Duodenal mucosa (tissue), 2 donors: ENCODE data around the gene PRODH.
"Not testable (repeated sequence)": the region's sequence is repeated elsewhere in the genome, so short reads cannot be mapped to it uniquely, and the experiment has no call there.

Experiments
- H3K27ac ChIP-seq: one replicate; pipeline ENCODE4 v1.7.0; 2013; ENCODE audit warnings: low read depth, low read length
- H3K27me3 ChIP-seq, 2 donors: one replicate each; pipeline ENCODE4 v1.7.0; 2013; ENCODE audit warnings: low read length in 2 of 2, control low read depth in 1 of 2; ENCODE audit not compliant: insufficient read depth in 2 of 2, control insufficient read depth in 1 of 2
- H3K36me3 ChIP-seq, 2 donors: one replicate each; pipeline ENCODE4 v1.7.0; 2013; ENCODE audit warnings: low read length in 2 of 2, control low read depth in 1 of 2; ENCODE audit not compliant: insufficient read depth in 2 of 2, control insufficient read depth in 1 of 2
- H3K4me1 ChIP-seq, 2 donors: one replicate each; pipeline ENCODE4 v1.7.0; 2013; ENCODE audit warnings: low read length in 2 of 2, control low read depth in 1 of 2; ENCODE audit not compliant: insufficient read depth in 2 of 2, control insufficient read depth in 1 of 2
- H3K4me3 ChIP-seq, 2 donors: one replicate each; pipeline ENCODE4 v1.7.0; 2013; ENCODE audit warnings: low read length in 2 of 2, low read depth in 1 of 2
- H3K9ac ChIP-seq, 2 donors: one replicate each; pipeline ENCODE4 v1.7.0; 2013; ENCODE audit warnings: low read length in 2 of 2, low read depth in 1 of 2
- H3K9me3 ChIP-seq, 2 donors: one replicate each; pipeline ENCODE4 v1.7.0; 2013; ENCODE audit warnings: low read length in 2 of 2, control low read depth in 1 of 2; ENCODE audit not compliant: control insufficient read depth in 1 of 2

Gene PRODH

GRCh38 chr22:18909556-18909955 is 26.5 kb downstream of the PRODH start:
- no peaks in the 10 kb centered on the region for H3K36me3 ChIP-seq
- H3K4me1 ChIP-seq: no peaks in the 10 kb centered on the region
- H3K4me3 ChIP-seq: no peak overlapping the region
- H3K9ac ChIP-seq: no peak overlapping the region
- H3K27ac ChIP-seq: no peak overlapping the region
- no peaks in the 10 kb centered on the region for H3K27me3 ChIP-seq
- no peaks in the 10 kb centered on the region for H3K9me3 ChIP-seq

- H3K4me3 ChIP-seq: no peak overlapping the region
- no peaks in the 10 kb centered on the region for H3K9me3 ChIP-seq
- H3K9ac ChIP-seq: no peak overlapping the region
These were observed 29.2 kb downstream of the PRODH start for GRCh38 chr22:18906896-18907295.

GRCh38 chr22:18906410-18906745 is 29.7 kb downstream of the PRODH start:
- H3K27ac ChIP-seq, H3K4me3 ChIP-seq, H3K27me3 ChIP-seq, H3K4me1 ChIP-seq, H3K36me3 ChIP-seq, H3K9me3 ChIP-seq, H3K9ac ChIP-seq: not testable (repeated sequence)

More at GRCh38 chr22:18906896-18907295, 29.2 kb downstream of the PRODH start:
- no peaks in the 10 kb centered on the region for H3K4me1 ChIP-seq
- no peaks in the 10 kb centered on the region for H3K27me3 ChIP-seq
- H3K27ac ChIP-seq: no peak overlapping the region
- no peaks in the 10 kb centered on the region for H3K36me3 ChIP-seq

- no peaks in the 10 kb centered on the region for H3K9me3 ChIP-seq
- no peak within 1 kb of the TSS for H3K4me3 ChIP-seq
- H3K4me1 ChIP-seq: no peaks in the 10 kb centered on the region
- H3K36me3 ChIP-seq: no peaks in the 10 kb centered on the region
- no peaks in the 10 kb centered on the region for H3K27me3 ChIP-seq
- no peak within 1 kb of the TSS for H3K9ac ChIP-seq
- H3K27ac ChIP-seq: no peak within 1 kb of the TSS
These were observed 30.3 kb downstream of the PRODH start, which contains the start of gene DGCR6 for GRCh38 chr22:18905540-18906409. DGCR6 (plus strand) TSS chr22:18906320; CDS start chr22:18906375, 55 bp downstream.

GRCh38 chr22:18896037-18896657 is 39.9 kb downstream of the PRODH start:
- H3K4me1 ChIP-seq, H3K9ac ChIP-seq, H3K27me3 ChIP-seq, H3K27ac ChIP-seq, H3K36me3 ChIP-seq, H3K4me3 ChIP-seq, H3K9me3 ChIP-seq: not testable (repeated sequence)

- H3K27ac ChIP-seq, H3K27me3 ChIP-seq, H3K36me3 ChIP-seq, H3K9me3 ChIP-seq, H3K4me3 ChIP-seq, H3K4me1 ChIP-seq, H3K9ac ChIP-seq: not testable (repeated sequence)
These were observed 42.3 kb downstream of the PRODH start for GRCh38 chr22:18893775-18894174.

GRCh38 chr22:18890510-18891192 is 45.4 kb downstream of the PRODH start:
- H3K4me3 ChIP-seq, H3K9me3 ChIP-seq, H3K27ac ChIP-seq, H3K4me1 ChIP-seq, H3K27me3 ChIP-seq, H3K9ac ChIP-seq, H3K36me3 ChIP-seq: not testable (repeated sequence)

- no peaks in the 10 kb centered on the region for H3K4me1 ChIP-seq
- H3K36me3 ChIP-seq: no peaks in the 10 kb centered on the region
- H3K9me3 ChIP-seq: no peaks in the 10 kb centered on the region
- no peaks in the 10 kb centered on the region for H3K27me3 ChIP-seq
- no peak overlapping the region for H3K9ac ChIP-seq
- no peak overlapping the region for H3K27ac ChIP-seq
- H3K4me3 ChIP-seq: no peak overlapping the region
These were observed 48.0 kb downstream of the PRODH start for GRCh38 chr22:18888115-18888514.

- H3K4me3 ChIP-seq, H3K36me3 ChIP-seq, H3K27ac ChIP-seq, H3K4me1 ChIP-seq, H3K9me3 ChIP-seq, H3K9ac ChIP-seq, H3K27me3 ChIP-seq: not testable (repeated sequence)
These were observed 51.6 kb downstream of the PRODH start for GRCh38 chr22:18884465-18884864.

GRCh38 chr22:18881260-18881659 is 54.8 kb downstream of the PRODH start:
- H3K4me3 ChIP-seq, H3K27me3 ChIP-seq, H3K9me3 ChIP-seq, H3K9ac ChIP-seq, H3K36me3 ChIP-seq, H3K27ac ChIP-seq, H3K4me1 ChIP-seq: not testable (repeated sequence)
